K562 (cell line): ENCODE data around the gene DPM2. TPM values are rescaled to one million over a fixed set of nuclear protein-coding genes. Genes with fewer than 3 reads are reported as not detected.
A peak's percentile ranks its signal among the peaks of the same experiment; 100 is the strongest.

ENCODE experiments used
- FOS ChIP-seq: IDR thresholded peaks from 3 replicates; pipeline ENCODE4 v1.6.1; 2011; ENCODE audit not compliant: insufficient read length; ENCODE audit errors: extremely low read depth
- ILK ChIP-seq: fragments of 450-650 bp; IDR thresholded peaks from 2 replicates; pipeline ENCODE4 v1.6.1; 2016; ENCODE audit warnings: missing genetic modification characterization, low read depth, mild to moderate bottlenecking, missing compliant biosample characterization, moderate library complexity, borderline replicate concordance
- NFATC3 ChIP-seq: fragments of 450-650 bp; IDR thresholded peaks from 2 replicates; pipeline ENCODE4 v1.6.1; 2017; ENCODE audit warnings: mild to moderate bottlenecking
- POLR2AphosphoS2 ChIP-seq: IDR thresholded peaks from 2 replicates; pipeline ENCODE4 v1.6.1; 2012; ENCODE audit warnings: low read length, improper control_type of control experiment
- RCOR1 ChIP-seq, 2 experiments: IDR thresholded peaks; 2 replicates each; pipeline ENCODE4 v1.6.1; 2012; ENCODE audit warnings: low read depth in 2 of 2, low read length in 2 of 2, borderline replicate concordance in 1 of 2, improper control_type of control experiment in 1 of 2
- RNF2 ChIP-seq: sonication (generic); IDR thresholded peaks from 2 replicates; pipeline ENCODE4 v1.6.1; 2016
- SPI1 ChIP-seq: IDR thresholded peaks from 2 replicates; pipeline ENCODE4 v1.6.1; 2011; ENCODE audit warnings: low read depth, low read length, control low read depth, borderline replicate concordance
- U2AF2 ChIP-seq: fragments of 200-400 bp; formaldehyde crosslinking; optimal IDR thresholded peaks from 2 replicates; pipeline ENCODE3; 2017; ENCODE audit warnings: low read depth, mild to moderate bottlenecking, low read length
- ZBTB9 ChIP-seq: fragments of 450-650 bp; formaldehyde crosslinking; IDR thresholded peaks from 2 replicates; pipeline ENCODE4 v1.4.0; 2020; ENCODE audit warnings: mild to moderate bottlenecking, moderate library complexity
- polyA plus RNA-seq, 8 experiments: library from polyadenylated mRNA; depleted of rRNA in 4 of 8; stranded (reverse) in 5 of 8; unstranded in 3 of 8; fragments of >200 nt; fragmentation: Nextera tagmentation in 2 of 8; fragmentation: Illumina TruSeq in 1 of 8; extraction: Ambion mirVana in 2 of 8; extraction: Trizol in 1 of 8; gene quantifications; 2 replicates each; pipeline versions ENCODE4 v1.2.1 to v1.2.3, GENCODE V29; 2011 to 2014; ENCODE audit warnings: inconsistent platforms in 1 of 8, missing spikeins in 1 of 8
- total RNA-seq, 7 experiments: library from RNA; depleted of rRNA in 6 of 7; stranded (reverse); fragments of >200 nt in 6 of 7; fragmentation: Illumina TruSeq in 2 of 7; extraction: Trizol in 2 of 7; gene quantifications; 2 replicates each; pipeline versions ENCODE4 v1.2.1 to v1.2.3, GENCODE V29; 2011 to 2021; ENCODE audit warnings: low replicate concordance in 1 of 7
- TF ChIP-seq, protein P1 (sequence below): fragments of 450-650 bp; IDR thresholded peaks from 2 replicates; pipeline ENCODE4 v1.6.1; 2016; ENCODE audit warnings: mild to moderate bottlenecking, moderate library complexity
- TF ChIP-seq, protein P2 (sequence below): fragments of 250-450 bp; sonication (Bioruptor Pico); IDR thresholded peaks from 2 replicates; pipeline ENCODE4 v1.5.1; 2021; ENCODE audit warnings: mild to moderate bottlenecking

Gene DPM2
- total and polyA plus RNA-seq, 9 of the 15 experiments (the other 6 are each of a cell fraction or from before 2014, with no cell fraction given) = 43.5 to 126 (median 71.1) TPM

GRCh38 chr9:127977884-127978647, 40.4 kb upstream of the DPM2 start (continued):
- TF ChIP-seq, protein P1, sequence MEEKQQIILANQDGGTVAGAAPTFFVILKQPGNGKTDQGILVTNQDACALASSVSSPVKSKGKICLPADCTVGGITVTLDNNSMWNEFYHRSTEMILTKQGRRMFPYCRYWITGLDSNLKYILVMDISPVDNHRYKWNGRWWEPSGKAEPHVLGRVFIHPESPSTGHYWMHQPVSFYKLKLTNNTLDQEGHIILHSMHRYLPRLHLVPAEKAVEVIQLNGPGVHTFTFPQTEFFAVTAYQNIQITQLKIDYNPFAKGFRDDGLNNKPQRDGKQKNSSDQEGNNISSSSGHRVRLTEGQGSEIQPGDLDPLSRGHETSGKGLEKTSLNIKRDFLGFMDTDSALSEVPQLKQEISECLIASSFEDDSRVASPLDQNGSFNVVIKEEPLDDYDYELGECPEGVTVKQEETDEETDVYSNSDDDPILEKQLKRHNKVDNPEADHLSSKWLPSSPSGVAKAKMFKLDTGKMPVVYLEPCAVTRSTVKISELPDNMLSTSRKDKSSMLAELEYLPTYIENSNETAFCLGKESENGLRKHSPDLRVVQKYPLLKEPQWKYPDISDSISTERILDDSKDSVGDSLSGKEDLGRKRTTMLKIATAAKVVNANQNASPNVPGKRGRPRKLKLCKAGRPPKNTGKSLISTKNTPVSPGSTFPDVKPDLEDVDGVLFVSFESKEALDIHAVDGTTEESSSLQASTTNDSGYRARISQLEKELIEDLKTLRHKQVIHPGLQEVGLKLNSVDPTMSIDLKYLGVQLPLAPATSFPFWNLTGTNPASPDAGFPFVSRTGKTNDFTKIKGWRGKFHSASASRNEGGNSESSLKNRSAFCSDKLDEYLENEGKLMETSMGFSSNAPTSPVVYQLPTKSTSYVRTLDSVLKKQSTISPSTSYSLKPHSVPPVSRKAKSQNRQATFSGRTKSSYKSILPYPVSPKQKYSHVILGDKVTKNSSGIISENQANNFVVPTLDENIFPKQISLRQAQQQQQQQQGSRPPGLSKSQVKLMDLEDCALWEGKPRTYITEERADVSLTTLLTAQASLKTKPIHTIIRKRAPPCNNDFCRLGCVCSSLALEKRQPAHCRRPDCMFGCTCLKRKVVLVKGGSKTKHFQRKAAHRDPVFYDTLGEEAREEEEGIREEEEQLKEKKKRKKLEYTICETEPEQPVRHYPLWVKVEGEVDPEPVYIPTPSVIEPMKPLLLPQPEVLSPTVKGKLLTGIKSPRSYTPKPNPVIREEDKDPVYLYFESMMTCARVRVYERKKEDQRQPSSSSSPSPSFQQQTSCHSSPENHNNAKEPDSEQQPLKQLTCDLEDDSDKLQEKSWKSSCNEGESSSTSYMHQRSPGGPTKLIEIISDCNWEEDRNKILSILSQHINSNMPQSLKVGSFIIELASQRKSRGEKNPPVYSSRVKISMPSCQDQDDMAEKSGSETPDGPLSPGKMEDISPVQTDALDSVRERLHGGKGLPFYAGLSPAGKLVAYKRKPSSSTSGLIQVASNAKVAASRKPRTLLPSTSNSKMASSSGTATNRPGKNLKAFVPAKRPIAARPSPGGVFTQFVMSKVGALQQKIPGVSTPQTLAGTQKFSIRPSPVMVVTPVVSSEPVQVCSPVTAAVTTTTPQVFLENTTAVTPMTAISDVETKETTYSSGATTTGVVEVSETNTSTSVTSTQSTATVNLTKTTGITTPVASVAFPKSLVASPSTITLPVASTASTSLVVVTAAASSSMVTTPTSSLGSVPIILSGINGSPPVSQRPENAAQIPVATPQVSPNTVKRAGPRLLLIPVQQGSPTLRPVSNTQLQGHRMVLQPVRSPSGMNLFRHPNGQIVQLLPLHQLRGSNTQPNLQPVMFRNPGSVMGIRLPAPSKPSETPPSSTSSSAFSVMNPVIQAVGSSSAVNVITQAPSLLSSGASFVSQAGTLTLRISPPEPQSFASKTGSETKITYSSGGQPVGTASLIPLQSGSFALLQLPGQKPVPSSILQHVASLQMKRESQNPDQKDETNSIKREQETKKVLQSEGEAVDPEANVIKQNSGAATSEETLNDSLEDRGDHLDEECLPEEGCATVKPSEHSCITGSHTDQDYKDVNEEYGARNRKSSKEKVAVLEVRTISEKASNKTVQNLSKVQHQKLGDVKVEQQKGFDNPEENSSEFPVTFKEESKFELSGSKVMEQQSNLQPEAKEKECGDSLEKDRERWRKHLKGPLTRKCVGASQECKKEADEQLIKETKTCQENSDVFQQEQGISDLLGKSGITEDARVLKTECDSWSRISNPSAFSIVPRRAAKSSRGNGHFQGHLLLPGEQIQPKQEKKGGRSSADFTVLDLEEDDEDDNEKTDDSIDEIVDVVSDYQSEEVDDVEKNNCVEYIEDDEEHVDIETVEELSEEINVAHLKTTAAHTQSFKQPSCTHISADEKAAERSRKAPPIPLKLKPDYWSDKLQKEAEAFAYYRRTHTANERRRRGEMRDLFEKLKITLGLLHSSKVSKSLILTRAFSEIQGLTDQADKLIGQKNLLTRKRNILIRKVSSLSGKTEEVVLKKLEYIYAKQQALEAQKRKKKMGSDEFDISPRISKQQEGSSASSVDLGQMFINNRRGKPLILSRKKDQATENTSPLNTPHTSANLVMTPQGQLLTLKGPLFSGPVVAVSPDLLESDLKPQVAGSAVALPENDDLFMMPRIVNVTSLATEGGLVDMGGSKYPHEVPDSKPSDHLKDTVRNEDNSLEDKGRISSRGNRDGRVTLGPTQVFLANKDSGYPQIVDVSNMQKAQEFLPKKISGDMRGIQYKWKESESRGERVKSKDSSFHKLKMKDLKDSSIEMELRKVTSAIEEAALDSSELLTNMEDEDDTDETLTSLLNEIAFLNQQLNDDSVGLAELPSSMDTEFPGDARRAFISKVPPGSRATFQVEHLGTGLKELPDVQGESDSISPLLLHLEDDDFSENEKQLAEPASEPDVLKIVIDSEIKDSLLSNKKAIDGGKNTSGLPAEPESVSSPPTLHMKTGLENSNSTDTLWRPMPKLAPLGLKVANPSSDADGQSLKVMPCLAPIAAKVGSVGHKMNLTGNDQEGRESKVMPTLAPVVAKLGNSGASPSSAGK = no peak
- peak in 1 of 2 experiments; percentile 85; a peak in 1 of 4 replicates for TF ChIP-seq RCOR1 (IDR thresholded peaks at IDR 0.05; ENCODE audit: borderline replicate concordance in 1 of 2, low read depth in 2 of 2, low read length in 2 of 2)
- TF ChIP-seq POLR2AphosphoS2 = no peak
- TF ChIP-seq, protein P2, sequence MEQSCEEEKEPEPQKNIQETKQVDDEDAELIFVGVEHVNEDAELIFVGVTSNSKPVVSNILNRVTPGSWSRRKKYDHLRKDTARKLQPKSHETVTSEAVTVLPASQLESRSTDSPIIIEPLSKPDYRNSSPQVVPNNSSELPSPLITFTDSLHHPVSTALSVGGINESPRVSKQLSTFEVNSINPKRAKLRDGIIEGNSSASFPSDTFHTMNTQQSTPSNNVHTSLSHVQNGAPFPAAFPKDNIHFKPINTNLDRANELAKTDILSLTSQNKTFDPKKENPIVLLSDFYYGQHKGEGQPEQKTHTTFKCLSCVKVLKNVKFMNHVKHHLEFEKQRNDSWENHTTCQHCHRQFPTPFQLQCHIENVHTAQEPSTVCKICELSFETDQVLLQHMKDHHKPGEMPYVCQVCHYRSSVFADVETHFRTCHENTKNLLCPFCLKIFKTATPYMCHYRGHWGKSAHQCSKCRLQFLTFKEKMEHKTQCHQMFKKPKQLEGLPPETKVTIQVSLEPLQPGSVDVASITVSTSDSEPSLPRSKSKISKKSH = no peak
- no peak for TF ChIP-seq FOS
- no peak for TF ChIP-seq ILK (tag)
- peak; percentile 88 for TF ChIP-seq SPI1
- TF ChIP-seq U2AF2 = no peak
- no peak for TF ChIP-seq RNF2
- TF ChIP-seq NFATC3 = no peak
- TF ChIP-seq ZBTB9 = no peak
